RCC 7860 (cell line): Measurements from ENCODE around the gene PKD1.

ENCODE experiments used
- DNase-seq: peaks from one replicate; pipeline ENCODE4 v3.0.0-alpha.2; 2015; ENCODE audit warnings: low spot score
- FAIRE-seq: peaks from 2 replicates; lab custom pipeline; 2012; peaks lifted over from hg19 to GRCh38; lab: Jason Lieb, UNC

The PKD1 gene

DNA sequence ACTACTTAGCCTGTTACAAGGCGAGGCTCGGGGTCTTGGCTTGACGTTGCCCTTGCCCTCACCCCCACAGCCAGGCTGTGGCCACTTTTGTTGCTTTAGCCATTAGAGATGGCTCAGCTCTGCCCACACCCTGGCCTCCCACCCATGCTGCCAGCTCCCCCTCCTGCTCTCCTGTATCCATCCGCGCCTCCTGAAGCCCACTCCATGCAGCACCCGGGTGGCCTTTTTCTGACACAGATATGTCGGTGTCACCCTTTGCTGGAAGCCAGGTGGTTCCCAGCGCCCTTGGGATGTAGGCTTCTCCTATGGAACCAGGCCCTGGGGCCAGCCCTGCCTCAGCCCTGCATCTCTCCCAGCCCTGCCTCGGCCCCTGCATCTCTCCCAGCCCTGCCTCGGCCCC, 78.3 kb downstream of the PKD1 start:
- no peak for FAIRE-seq
- no peak for DNase-seq

DNA sequence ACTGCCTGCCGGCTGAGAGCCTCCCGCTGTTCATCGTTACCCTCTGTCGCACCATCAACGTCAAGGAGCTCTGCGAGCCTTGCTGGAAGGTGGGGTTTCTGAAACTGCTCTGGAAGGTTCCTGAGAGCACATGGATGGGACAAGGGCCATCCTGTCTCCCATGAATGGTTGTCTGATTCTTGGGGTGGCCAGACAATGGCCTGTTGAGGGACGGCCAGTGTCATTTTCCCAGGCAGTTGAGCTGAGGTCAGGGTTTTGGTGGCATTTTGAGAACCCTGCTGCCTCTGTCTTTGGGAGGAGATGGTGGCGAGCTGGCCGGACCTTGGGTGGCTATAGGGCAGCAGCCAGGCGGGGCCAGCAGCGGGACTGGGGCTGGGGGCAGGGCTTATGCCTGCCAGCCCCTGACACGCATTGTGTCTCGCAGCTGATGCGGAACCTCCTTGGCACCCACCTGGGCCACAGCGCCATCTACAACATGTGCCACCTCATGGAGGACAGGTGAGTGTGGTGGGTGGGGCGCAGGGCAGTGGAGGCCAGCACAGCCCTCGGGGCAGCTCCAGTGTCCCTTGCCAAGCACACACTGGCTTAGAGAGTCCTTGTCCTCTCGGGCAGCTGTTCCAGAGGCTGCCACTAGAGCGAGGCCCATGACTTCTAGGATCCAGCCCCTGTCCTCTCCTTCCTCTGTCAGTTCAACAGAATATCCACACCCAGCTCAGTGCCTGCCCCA, 78.9 kb downstream of the PKD1 start:
- FAIRE-seq: no peak
- peak; percentile 4 for DNase-seq

DNA sequence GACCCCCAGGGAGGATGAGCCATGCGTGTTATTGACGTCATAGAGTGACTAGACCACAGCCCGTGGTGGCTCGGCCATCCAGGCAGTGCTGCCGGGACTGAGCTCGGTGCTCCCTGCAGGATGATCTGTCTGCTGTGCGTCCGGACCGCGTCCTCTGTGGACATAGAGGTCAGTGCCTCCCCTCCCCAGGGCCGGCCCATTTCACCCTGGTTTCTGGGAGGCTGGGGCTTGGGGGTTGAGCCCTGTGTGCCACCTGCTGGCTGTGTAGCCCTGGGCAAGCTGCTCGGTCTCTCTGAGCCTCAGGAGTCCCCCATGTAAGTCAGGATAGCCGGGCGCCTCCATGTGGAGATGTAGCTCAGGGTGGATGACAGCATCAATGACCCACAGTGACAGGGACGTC, 79.6 kb downstream of the PKD1 start:
- no peak for FAIRE-seq

DNA sequence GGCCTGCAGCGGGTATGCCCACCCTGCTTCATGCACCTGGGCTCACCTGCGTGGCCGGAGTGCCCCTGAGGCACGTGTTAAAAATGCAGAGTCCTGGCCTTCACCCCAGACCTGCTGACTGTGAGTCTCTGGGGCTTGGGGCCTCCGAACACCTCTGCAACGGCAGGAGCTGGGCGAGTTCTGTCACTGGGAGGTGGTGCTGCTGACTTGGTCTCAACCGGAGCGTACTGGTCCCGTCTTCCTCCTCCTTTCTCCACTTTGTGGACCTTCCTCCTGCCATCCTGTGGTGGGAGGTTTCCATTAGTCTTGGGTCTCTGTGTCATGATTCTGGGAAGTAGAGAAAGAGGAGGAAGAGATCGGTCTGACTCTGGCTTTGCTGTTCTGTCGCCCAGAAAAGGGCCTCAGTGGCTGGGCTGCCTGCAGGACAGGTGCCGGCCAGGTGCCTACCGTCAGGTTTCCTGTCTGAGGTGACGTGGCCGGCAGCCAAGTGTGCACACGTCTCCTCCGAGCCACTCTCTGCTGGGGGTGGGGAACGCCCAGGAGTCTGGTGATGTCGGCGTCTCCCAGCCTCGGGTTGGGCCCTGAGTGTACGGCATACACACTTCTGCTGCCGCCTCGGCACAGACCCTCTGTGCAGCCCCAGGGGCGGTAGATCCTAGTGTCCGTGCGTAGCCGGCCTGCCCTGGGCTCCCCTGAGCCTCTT, 81.0 kb downstream of the PKD1 start:
- no peak for FAIRE-seq
- no peak for DNase-seq

More for the DNA sequence above, 79.6 kb downstream of the PKD1 start:
- no peak for DNase-seq

DNA sequence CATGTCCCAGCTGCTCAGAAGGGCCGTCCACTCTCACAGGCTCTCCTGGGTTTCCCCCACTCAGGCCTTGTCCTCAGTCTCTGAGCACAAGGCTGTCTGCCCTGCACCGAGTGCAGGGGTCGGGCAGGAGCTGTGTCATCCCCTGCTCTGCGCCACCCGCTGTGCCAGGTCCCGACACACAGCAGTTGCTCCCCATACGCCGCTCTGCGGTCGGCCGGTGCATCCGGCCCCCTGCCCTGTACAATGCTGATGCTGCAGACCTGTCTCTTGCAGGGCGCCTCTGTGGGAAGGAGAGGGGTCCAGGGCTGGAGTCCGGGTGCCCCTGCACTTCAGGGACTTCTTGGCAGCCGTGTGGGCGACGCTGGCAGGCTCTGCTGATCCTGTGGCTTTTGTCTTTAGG, 81.8 kb downstream of the PKD1 start:
- FAIRE-seq (no peak), DNase-seq (no peak)

DNA sequence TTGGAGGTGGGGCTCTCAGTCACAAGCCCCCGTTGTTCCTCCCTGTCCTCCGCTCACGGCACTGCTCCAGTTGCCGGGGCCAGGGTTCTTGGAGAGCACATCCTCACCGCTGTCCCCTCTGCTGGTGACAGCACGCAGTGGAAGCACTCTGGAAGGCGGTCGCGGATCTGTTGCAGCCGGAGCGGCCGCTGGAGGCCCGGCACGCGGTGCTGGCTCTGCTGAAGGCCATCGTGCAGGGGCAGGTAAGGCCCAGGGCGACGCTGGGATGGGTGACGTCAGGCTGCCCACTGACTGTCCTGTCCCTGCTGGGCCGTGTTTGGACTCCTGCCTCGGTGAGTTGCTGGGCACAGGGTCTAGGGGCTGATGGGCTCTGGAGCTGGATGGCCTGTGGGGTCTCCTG, 82.5 kb downstream of the PKD1 start:
- FAIRE-seq (no peak), DNase-seq (no peak)

DNA sequence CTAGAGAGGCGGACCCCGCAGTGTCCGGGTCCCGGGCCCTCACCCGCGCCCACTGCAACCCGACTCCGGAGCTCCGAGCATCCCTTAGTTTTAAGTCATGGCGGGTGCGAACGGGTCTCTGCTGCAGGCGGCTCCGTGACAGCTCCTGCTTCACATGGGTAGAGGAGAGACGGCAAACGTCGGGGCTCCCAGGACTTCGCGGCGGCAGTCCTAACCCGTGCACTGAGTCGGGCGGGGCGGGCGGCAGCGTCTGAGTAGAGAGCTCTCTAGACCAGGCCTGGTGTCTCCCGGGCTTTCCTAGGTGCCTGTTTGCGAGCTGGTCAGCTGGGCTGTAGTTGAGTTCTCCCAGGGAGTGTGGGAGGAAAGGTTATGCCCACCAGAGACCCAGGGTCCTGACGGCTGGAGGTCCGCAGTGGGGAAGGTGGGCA, 87.6 kb downstream of the PKD1 start:
- DNase-seq (no peak), FAIRE-seq (no peak)

DNA sequence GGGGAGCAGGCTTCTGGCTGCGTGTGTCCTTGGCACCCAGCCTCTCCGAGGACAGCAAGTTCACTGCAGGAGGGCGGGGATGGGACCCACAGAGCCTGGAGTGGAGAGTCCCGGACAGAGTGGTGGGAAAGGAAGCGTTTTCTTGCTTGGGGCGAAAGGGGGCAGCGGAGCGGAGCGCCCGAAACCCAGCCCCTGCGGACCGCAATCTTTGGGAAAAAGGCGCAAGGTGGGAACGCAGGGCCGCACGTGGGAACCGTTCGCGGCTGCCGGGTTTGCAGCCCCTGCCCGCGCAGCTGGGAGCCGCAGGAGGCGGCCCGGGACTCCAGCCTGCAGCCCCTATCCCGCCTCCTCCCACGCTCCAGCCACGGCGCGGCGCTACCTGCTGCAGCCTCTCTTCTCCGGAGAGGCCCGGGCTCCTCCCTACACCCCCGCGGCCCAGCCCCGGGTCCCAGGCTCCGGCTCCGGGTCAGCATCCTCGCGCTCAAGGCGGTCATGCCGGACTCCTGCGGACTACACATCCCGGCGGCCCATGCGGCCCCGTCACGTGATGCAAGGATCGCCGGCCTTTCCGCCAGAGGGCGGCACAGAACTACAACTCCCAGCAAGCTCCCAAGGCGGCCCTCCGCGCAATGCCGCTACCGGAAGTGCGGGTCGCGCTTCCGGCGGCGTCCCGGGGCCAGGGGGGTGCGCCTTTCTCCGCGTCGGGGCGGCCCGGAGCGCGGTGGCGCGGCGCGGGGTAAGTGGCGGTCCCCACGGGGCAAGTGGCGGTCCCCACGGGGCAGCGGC, 88.2 kb downstream of the PKD1 start, which contains the start of the genes NTHL1 and TSC2:
Gene NTHL1, minus strand, starts transcription at position 505 of the 786 bp plus-strand sequence. Its CDS starts 11 bp downstream, at position 494.
Gene TSC2, plus strand, starts transcription at position 656 of the 786 bp plus-strand sequence. CDS start 631 bp downstream, outside the sequence.
- FAIRE-seq: no peak

DNA sequence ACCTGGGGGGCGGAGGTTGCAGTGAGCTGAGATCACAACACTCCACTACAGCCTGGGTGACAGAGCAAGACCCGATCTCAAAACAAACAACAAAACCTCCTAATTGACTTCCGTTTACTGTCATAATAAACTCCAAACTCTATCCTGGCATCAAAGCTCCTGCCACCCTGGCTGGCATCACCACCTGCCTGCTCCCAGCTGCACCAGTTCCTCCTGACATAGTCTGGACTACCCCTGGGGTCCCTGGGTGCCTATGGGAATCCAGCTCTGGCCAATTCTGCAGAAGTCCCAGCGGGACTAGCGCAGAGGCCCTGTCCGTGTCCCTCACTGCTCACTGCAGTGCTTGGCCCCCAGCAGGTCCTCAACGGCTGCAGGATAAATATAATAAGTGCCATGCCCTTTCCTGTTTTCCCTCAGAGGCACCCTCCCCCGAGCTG, 88.8 kb downstream of the PKD1 start:
- DNase-seq (no peak), FAIRE-seq (no peak)

More for the DNA sequence above, 88.2 kb downstream of the PKD1 start, which contains the start of the genes NTHL1 and TSC2:
- peak; percentile 88 for DNase-seq

DNA sequence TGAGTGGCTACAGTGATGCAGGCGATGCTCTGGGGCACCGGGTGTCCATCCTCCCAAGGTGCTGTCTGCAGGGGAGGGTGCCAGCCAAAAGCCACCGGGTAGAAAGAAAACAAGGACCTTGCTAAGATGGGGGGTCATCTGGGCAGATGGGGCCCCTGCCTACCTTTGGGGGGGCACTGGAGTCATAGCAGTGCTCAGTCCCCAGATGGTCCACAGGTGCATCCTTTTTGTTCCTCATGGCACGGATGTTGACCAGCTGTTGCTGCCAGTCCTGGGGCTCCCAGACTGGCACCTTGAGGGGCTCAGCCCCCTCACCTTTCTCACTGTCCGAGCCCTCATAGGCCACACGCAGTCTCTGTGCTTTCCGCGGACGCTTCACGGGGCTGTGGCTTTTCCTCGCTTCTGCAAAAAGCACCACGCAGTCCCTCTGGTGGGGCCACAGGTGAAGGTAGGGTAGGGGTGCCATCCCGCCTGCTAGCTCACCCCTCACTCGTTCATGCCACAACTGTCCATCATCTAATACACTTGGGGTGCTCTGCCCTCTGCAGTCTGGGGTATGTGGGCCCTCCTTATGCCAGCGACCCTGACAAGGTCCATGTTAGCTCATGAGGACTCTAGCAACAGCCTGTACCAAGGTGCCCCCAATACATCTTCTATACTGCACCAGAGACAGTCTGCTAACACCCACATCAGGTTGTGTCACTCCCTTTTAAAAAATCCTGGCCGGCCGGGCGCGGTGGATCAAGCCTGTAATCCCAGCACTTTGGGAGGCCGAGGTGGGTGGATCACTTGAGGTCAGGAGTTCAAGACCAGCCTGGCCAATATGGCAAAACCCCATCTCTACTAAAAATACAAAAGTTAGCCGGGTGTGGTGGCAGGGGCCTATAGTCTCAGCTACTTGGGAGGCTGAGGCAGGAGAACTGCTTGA, 89.5 kb downstream of the PKD1 start:
- no peak for DNase-seq
- FAIRE-seq: no peak

DNA sequence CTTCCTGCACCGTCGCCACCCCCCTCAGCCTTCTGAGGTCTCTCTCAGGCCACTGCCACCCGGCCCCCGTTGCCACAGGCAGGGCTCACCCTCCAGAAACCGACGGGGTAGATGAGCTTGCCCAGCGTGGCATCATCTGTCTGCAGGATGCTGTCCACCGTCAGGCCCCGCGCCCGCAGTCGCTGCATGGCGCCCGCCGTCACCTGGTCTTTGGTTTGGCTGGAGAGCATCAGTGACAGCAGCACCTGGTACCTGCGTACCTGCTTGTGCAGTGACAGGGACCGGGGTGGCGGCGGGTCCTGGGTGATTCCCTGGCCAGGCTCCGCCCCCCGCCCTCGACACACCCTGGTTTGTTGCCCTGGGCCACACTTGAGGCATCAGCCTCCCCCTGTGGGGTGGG, 91.2 kb downstream of the PKD1 start:
- DNase-seq (no peak), FAIRE-seq (no peak)

DNA sequence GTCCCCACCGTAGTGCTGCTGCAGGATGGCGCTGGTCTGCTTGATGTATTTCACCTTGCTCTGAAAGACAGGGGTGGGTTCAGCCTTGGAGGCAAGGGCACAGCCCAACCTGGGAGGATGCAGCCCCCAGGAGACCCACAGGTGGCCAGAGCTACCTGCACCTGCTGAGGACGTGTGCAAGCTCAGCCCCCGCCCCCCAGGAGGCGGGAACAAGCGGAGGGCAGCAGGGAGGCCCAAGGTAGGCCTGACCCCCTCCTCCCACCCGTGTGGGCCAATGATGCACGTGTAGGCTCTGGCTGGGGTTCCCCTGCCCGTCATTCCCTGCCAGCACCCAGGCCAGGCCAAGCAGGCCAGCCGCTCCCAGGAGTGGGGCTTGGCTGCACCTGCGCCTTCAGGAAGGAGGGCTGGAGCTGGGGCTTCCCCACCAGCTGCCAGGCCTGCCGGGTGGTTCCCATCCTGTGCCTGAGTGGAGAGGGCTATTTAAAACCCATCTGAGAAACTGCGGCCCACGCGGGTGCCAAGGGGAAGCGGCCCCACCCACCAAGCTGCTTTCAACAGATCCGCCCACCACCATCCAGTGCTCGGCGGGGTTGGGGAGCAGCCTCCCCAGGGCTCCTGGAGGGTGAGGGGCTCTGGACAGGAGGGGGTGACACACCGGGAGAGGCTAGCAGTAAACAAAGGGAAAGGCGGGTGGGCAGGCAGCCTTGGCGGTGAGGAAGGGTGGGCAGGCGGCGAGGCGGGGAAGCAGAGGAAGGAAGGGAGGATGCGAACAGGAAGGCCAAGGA, 91.8 kb downstream of the PKD1 start:
- no peak for FAIRE-seq

DNA sequence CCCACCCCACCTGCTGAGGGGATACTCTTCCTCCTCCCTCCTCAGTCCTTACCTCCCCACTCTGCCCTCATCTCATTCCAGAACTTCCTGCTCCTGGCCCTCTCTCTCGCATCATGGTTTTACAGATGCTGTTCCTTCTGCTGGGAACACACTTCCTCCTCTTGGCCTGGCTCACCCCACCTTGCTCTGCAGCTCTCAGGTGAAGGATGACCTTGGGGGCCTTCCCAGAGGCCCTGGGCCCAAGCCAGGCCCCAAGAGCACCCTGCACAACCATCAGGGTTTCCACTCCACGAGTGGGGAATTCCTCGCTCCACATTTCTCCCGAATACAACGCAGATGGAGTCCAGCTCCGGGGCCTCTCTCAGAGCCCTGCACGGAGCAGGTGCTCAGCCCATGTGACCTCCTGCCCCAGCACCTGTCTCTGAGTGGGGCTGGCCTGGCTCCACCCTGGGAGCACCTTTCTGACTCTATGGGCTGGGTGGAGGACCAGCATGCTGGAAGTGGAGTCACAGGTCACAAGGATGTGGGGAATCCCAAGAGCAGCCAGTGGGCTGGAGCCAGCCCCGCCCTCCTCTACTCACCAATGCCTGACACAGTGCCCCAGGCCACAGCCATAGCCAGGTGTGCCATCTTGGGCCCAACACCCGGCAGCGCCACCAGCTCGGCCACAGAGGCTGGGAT, 92.6 kb downstream of the PKD1 start:
- no peak for FAIRE-seq
- no peak for DNase-seq

More for the DNA sequence above, 91.8 kb downstream of the PKD1 start:
- no peak for DNase-seq

DNA sequence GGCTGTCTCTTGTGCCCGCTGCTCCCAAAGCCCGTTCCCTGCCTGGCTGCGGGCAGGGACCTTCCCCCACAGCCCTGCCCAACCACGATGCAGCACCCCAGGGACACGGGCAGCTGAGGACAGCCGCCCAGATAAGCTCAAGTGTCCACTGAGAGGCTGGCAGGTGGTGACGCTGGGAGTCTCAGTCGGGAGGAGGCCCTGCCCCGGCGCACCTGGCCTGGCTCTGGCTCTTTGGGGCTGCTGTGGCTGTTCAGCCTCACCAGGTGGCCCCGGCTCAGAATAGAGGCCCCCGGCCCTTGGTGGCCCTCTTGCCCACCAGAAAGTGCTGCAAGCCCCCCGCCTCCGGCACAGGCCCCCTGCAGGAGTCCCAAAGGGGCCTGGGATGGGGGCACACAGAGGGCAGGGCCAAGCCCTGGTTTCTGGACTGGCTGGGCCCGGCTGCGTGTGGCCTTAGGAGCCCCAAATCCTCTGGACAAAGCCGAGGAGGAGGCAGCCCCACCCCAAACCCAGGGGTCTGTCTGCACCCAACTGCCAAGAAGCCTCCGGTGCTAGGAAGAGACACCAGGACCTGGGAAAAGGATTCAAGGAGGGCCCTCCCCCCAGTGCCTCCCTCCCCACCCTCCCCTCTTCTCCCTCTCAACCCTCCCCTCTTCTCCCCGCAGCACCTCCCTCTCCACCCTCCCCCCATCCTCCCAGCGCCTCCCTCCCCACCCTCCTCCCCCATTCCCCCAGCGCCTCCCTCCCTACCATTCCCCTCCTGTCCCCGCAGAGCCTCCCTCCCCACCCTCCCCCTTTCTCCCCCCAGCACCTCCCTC, 93.3 kb downstream of the PKD1 start:
- FAIRE-seq (no peak), DNase-seq (no peak)

DNA sequence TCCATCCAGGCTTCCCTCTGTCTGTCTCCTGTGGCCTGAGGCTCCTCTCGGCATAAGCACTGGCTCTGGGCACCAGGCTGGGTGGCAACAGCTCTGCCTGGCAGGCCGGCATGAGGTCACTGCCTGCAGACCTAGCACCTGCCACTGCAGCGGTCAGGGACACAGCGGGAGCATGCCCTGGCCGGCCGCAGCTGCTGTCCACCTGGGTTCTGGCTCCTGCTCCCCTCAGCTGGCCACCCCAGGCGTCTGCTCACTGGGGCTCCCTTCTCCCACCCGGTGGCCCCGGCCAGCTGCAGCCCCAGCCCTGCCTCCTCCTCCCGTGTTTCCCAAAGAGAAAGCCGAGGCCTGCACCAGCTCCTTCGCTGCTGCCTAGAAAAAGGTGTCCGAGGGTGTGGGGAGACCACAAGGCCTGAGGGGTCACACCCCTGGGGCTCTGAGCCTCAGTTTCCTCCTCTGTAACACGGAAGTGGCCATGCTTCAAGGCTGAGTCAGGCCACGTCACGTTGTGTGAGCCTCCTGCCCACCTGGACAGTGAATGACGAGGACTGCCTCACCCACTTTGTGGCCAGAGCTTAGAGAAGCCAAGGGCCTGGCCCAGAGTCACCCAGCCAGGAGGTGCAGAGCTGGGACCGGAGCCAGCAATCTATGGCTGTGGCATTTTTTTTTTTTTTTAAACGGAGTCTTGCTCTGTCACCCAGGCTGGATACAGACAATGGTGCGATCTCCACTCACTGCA, 94.7 kb downstream of the PKD1 start:
- FAIRE-seq (peak; percentile 90), DNase-seq (peak; percentile 86)

DNA sequence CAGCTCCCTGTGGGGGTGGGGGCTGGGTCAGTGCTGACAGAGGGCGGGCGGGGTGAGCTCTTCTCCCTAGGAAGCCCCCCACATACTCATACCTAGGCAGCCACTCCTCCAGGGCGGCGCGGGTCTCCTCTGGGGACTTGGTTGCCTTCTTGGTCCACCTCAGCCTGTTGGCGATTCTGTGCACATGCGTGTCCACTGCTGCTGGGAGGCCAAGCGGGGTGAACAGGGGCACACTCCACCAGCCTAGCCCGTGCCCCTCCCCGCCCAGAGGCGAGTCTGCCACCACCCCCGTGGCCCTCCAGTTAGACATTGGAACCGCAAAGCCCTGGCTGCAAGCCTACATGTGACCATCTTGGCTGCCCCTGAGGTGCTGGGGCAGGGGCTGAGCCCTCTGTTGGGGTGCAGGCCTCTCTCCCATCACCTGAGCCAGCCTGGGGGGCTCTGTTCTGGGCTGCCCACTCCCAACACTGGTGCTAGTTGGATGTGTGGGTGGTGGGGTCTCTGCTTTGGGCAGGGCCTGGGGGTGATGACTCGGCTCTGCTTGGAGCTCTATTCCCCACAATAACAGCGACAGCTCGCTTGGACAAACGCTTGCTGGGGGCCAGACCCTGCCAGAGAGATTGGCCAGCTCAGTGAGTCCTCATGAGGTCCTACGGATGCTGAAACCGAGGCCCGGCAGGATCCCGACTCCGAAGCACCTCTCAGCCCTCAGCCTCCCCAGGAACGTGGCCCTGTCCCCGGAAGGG, 95.5 kb downstream of the PKD1 start:
- DNase-seq (no peak), FAIRE-seq (no peak)
